Measurements from ENCODE around the gene TPST1.

The TPST1 gene

GRCh38 chr7:66245008-66245407 is 39.9 kb downstream of the TPST1 start:
- Histone ChIP-seq H3K4me3 (ENCODE audit: low read length) (no peak overlapping the region), H3K9me3 (ENCODE audit: insufficient read depth, low read depth, low read length) (no peaks in the 10 kb centered on the region), H3K4me1 (ENCODE audit: insufficient read depth, low read length) (no peaks in the 10 kb centered on the region), H3K27ac (ENCODE audit: low read length) (no peak overlapping the region), H3K27me3 (ENCODE audit: insufficient read depth, low read length) (no peaks in the 10 kb centered on the region), H3K9ac (ENCODE audit: low read depth, low read length) (no peak overlapping the region), H3K36me3 (ENCODE audit: insufficient read depth, low read depth, low read length) (no peaks in the 10 kb centered on the region)

- H3K9me3 ChIP-seq (ENCODE audit: insufficient read depth, low read depth, low read length) = no peaks in the 10 kb centered on the region
- H3K9ac ChIP-seq (ENCODE audit: low read depth, low read length) = no peak overlapping the region
- H3K27me3 ChIP-seq (ENCODE audit: insufficient read depth, low read length) = no peaks in the 10 kb centered on the region
- no peak overlapping the region for H3K27ac ChIP-seq (ENCODE audit: low read length)
- H3K4me3 ChIP-seq (ENCODE audit: low read length) = no peak overlapping the region
- no peaks in the 10 kb centered on the region for H3K4me1 ChIP-seq (ENCODE audit: insufficient read depth, low read length)
- H3K36me3 ChIP-seq (ENCODE audit: insufficient read depth, low read depth, low read length) = no peaks in the 10 kb centered on the region
These were observed 41.5 kb downstream of the TPST1 start for GRCh38 chr7:66246554-66247171.

GRCh38 chr7:66247380-66248078 is 42.4 kb downstream of the TPST1 start:
- H3K9me3 ChIP-seq (ENCODE audit: insufficient read depth, low read depth, low read length) = no peaks in the 10 kb centered on the region
- no peaks in the 10 kb centered on the region for H3K27me3 ChIP-seq (ENCODE audit: insufficient read depth, low read length)
- H3K27ac ChIP-seq (ENCODE audit: low read length) = no peak overlapping the region

GRCh38 chr7:66250711-66251110 is 45.6 kb downstream of the TPST1 start:
- Histone ChIP-seq H3K9ac (ENCODE audit: low read depth, low read length) (no peak overlapping the region), H3K4me1 (ENCODE audit: insufficient read depth, low read length) (no peaks in the 10 kb centered on the region), H3K27ac (ENCODE audit: low read length) (no peak overlapping the region), H3K4me3 (ENCODE audit: low read length) (no peak overlapping the region), H3K9me3 (ENCODE audit: insufficient read depth, low read depth, low read length) (no peaks in the 10 kb centered on the region), H3K36me3 (ENCODE audit: insufficient read depth, low read depth, low read length) (no peaks in the 10 kb centered on the region), H3K27me3 (ENCODE audit: insufficient read depth, low read length) (no peaks in the 10 kb centered on the region)

More at GRCh38 chr7:66247380-66248078, 42.4 kb downstream of the TPST1 start:
- Histone ChIP-seq H3K36me3 (ENCODE audit: insufficient read depth, low read depth, low read length) (no peaks in the 10 kb centered on the region), H3K9ac (ENCODE audit: low read depth, low read length) (no peak overlapping the region), H3K4me1 (ENCODE audit: insufficient read depth, low read length) (no peaks in the 10 kb centered on the region), H3K4me3 (ENCODE audit: low read length) (no peak overlapping the region)

- no peaks in the 10 kb centered on the region for H3K27me3 ChIP-seq (ENCODE audit: insufficient read depth, low read length)
- peaks cover 12% of the 10 kb centered on the region for H3K4me1 ChIP-seq (ENCODE audit: insufficient read depth, low read length)
- H3K4me3 ChIP-seq (ENCODE audit: low read length) = no peak overlapping the region
- H3K27ac ChIP-seq (ENCODE audit: low read length) = no peak overlapping the region
- H3K9me3 ChIP-seq (ENCODE audit: insufficient read depth, low read depth, low read length) = no peaks in the 10 kb centered on the region
- no peak overlapping the region for H3K9ac ChIP-seq (ENCODE audit: low read depth, low read length)
- no peaks in the 10 kb centered on the region for H3K36me3 ChIP-seq (ENCODE audit: insufficient read depth, low read depth, low read length)
These were observed 50.5 kb downstream of the TPST1 start for GRCh38 chr7:66255534-66256100.

GRCh38 chr7:66256281-66256680 is 51.1 kb downstream of the TPST1 start:
- Histone ChIP-seq H3K36me3 (ENCODE audit: insufficient read depth, low read depth, low read length) (no peaks in the 10 kb centered on the region), H3K27me3 (ENCODE audit: insufficient read depth, low read length) (no peaks in the 10 kb centered on the region), H3K9me3 (ENCODE audit: insufficient read depth, low read depth, low read length) (no peaks in the 10 kb centered on the region), H3K4me1 (ENCODE audit: insufficient read depth, low read length) (peaks cover 12% of the 10 kb centered on the region), H3K27ac (ENCODE audit: low read length) (no peak overlapping the region), H3K4me3 (ENCODE audit: low read length) (no peak overlapping the region), H3K9ac (ENCODE audit: low read depth, low read length) (no peak overlapping the region)

GRCh38 chr7:66257481-66257880 is 52.3 kb downstream of the TPST1 start:
- no peaks in the 10 kb centered on the region for H3K36me3 ChIP-seq (ENCODE audit: insufficient read depth, low read depth, low read length)
- no peaks in the 10 kb centered on the region for H3K27me3 ChIP-seq (ENCODE audit: insufficient read depth, low read length)
- H3K4me1 ChIP-seq (ENCODE audit: insufficient read depth, low read length) = peaks cover 12% of the 10 kb centered on the region
- H3K27ac ChIP-seq (ENCODE audit: low read length) = no peak overlapping the region
- H3K9me3 ChIP-seq (ENCODE audit: insufficient read depth, low read depth, low read length) = no peaks in the 10 kb centered on the region
- H3K9ac ChIP-seq (ENCODE audit: low read depth, low read length) = no peak overlapping the region
- H3K4me3 ChIP-seq (ENCODE audit: low read length) = no peak overlapping the region

- Histone ChIP-seq H3K27me3 (ENCODE audit: insufficient read depth, low read length) (no peaks in the 10 kb centered on the region), H3K4me1 (ENCODE audit: insufficient read depth, low read length) (peaks cover 12% of the 10 kb centered on the region), H3K9ac (ENCODE audit: low read depth, low read length) (no peak overlapping the region), H3K4me3 (ENCODE audit: low read length) (no peak overlapping the region), H3K9me3 (ENCODE audit: insufficient read depth, low read depth, low read length) (0 out of 2 replicates have a peak, but pooled peaks cover 4% of the 10 kb centered on the region), H3K36me3 (ENCODE audit: insufficient read depth, low read depth, low read length) (no peaks in the 10 kb centered on the region), H3K27ac (ENCODE audit: low read length) (no peak overlapping the region)
These were observed 53.3 kb downstream of the TPST1 start for GRCh38 chr7:66258409-66258808.

GRCh38 chr7:66261941-66262340 is 56.8 kb downstream of the TPST1 start:
- H3K4me1 ChIP-seq (ENCODE audit: insufficient read depth, low read length) = peaks cover 12% of the 10 kb centered on the region
- peaks cover 31% of the 10 kb centered on the region for H3K9me3 ChIP-seq (ENCODE audit: insufficient read depth, low read depth, low read length)
- no peak overlapping the region for H3K9ac ChIP-seq (ENCODE audit: low read depth, low read length)
- H3K27ac ChIP-seq (ENCODE audit: low read length) = no peak overlapping the region
- no peaks in the 10 kb centered on the region for H3K27me3 ChIP-seq (ENCODE audit: insufficient read depth, low read length)
- H3K36me3 ChIP-seq (ENCODE audit: insufficient read depth, low read depth, low read length) = no peaks in the 10 kb centered on the region
- no peak overlapping the region for H3K4me3 ChIP-seq (ENCODE audit: low read length)

GRCh38 chr7:66263936-66264335 is 58.8 kb downstream of the TPST1 start:
- Histone ChIP-seq H3K27ac (ENCODE audit: low read length) (no peak overlapping the region), H3K4me1 (ENCODE audit: insufficient read depth, low read length) (no peaks in the 10 kb centered on the region; the same call in 1 of the 2 replicates), H3K9ac (ENCODE audit: low read depth, low read length) (no peak overlapping the region), H3K4me3 (ENCODE audit: low read length) (no peak overlapping the region), H3K27me3 (ENCODE audit: insufficient read depth, low read length) (no peaks in the 10 kb centered on the region), H3K36me3 (ENCODE audit: insufficient read depth, low read depth, low read length) (no peaks in the 10 kb centered on the region), H3K9me3 (ENCODE audit: insufficient read depth, low read depth, low read length) (peaks cover 31% of the 10 kb centered on the region)

GRCh38 chr7:66265566-66265965 is 60.4 kb downstream of the TPST1 start:
- H3K27ac ChIP-seq (ENCODE audit: low read length) = no peak overlapping the region
- no peak overlapping the region for H3K4me3 ChIP-seq (ENCODE audit: low read length)
- no peaks in the 10 kb centered on the region for H3K36me3 ChIP-seq (ENCODE audit: insufficient read depth, low read depth, low read length)
- no peaks in the 10 kb centered on the region for H3K27me3 ChIP-seq (ENCODE audit: insufficient read depth, low read length)
- peaks cover 31% of the 10 kb centered on the region for H3K9me3 ChIP-seq (ENCODE audit: insufficient read depth, low read depth, low read length)
- no peak overlapping the region for H3K9ac ChIP-seq (ENCODE audit: low read depth, low read length)
- no peaks in the 10 kb centered on the region for H3K4me1 ChIP-seq (ENCODE audit: insufficient read depth, low read length)

- Histone ChIP-seq H3K27ac (ENCODE audit: low read length) (no peak overlapping the region), H3K27me3 (ENCODE audit: insufficient read depth, low read length) (no peaks in the 10 kb centered on the region), H3K9me3 (ENCODE audit: insufficient read depth, low read depth, low read length) (peaks cover 31% of the 10 kb centered on the region), H3K4me3 (ENCODE audit: low read length) (no peak overlapping the region), H3K9ac (ENCODE audit: low read depth, low read length) (no peak overlapping the region), H3K36me3 (ENCODE audit: insufficient read depth, low read depth, low read length) (no peaks in the 10 kb centered on the region), H3K4me1 (ENCODE audit: insufficient read depth, low read length) (no peaks in the 10 kb centered on the region)
These were observed 62.1 kb downstream of the TPST1 start for GRCh38 chr7:66267249-66267648.
